ENCODE measurements around the gene DNAH1.

GRCh38 chr3:52321481-52321880 lies 5.4 kb downstream of the DNAH1 start:
- TF ChIP-seq CTCF (IDR thresholded peaks at IDR 0.05; ENCODE audit: insufficient read depth, low read length, poor library complexity, severe bottlenecking): no peak
- no peak for TF ChIP-seq EZH2phosphoT487 (conservative IDR thresholded peaks at IDR 0.05; ENCODE audit: low read length)

Data from SU-DHL-6 (cell line).